Measurements from ENCODE around the gene DOK6. TPM values are rescaled to one million over a fixed set of nuclear protein-coding genes. Genes with fewer than 3 reads are reported as not detected.

Gene DOK6
- total RNA-seq, 1 experiment from 2014 or later, result 11.2 TPM

DNA sequence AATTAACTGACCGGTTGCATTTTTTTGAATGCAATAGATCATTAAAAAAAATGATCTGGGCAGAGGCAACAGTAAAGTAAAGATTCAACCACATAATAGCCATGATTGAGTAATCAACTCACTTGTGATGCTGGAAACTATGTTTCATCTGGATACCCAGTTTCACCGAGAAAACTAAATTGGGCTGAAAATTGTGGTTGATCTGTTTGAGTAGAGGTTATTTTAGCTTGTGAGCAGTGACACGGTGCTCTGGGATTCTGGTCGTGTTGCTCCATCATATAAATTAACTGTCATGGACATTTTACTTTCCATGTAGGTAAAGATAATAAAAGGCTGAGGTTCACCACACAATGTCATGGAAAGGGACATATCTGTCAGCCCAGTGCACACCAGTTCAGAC, 488.3 kb downstream of the DOK6 start:
- no peak overlapping the region for H3K4me3 ChIP-seq
- H3K9me3 ChIP-seq, result peaks cover 2% of the 10 kb centered on the region; the same call in 1 of the 2 replicates
- no peaks in the 10 kb centered on the region for H3K27me3 ChIP-seq
- H3K36me3 ChIP-seq, result no peaks in the 10 kb centered on the region
- DNase-seq, result no peak

DNA sequence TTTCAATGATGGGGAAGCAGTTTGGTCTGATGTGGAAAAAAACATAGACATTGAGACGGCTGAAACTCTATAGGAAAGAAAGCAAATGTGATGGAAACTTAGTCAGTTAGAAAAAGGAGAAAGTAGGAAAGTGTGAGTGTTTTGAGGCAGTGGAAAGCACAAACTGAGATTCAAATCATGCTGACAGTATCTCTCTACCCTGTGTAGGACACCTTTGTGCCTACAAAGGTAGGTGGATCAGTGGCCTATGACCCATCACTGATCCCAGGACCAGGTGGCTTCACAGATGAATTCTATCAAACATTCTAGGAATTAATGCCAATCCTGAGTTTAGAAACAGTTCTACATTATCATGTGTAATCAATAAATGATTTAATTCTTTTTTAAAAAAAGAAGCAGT, 489.9 kb downstream of the DOK6 start:
- Histone ChIP-seq H3K36me3 (no peaks in the 10 kb centered on the region), H3K4me3 (no peak overlapping the region), H3K9me3 (peaks cover 2% of the 10 kb centered on the region; the same call in 1 of the 2 replicates), H3K27me3 (no peaks in the 10 kb centered on the region)
- no peak for DNase-seq

GRCh38 chr18:69894467-69894866, 493.8 kb downstream of the DOK6 start:
- peaks cover 2% of the 10 kb centered on the region; the same call in 1 of the 2 replicates for H3K9me3 ChIP-seq
- H3K4me3 ChIP-seq, result no peak overlapping the region
- no peak for DNase-seq
- no peaks in the 10 kb centered on the region for H3K36me3 ChIP-seq
- no peaks in the 10 kb centered on the region for H3K27me3 ChIP-seq

DNA sequence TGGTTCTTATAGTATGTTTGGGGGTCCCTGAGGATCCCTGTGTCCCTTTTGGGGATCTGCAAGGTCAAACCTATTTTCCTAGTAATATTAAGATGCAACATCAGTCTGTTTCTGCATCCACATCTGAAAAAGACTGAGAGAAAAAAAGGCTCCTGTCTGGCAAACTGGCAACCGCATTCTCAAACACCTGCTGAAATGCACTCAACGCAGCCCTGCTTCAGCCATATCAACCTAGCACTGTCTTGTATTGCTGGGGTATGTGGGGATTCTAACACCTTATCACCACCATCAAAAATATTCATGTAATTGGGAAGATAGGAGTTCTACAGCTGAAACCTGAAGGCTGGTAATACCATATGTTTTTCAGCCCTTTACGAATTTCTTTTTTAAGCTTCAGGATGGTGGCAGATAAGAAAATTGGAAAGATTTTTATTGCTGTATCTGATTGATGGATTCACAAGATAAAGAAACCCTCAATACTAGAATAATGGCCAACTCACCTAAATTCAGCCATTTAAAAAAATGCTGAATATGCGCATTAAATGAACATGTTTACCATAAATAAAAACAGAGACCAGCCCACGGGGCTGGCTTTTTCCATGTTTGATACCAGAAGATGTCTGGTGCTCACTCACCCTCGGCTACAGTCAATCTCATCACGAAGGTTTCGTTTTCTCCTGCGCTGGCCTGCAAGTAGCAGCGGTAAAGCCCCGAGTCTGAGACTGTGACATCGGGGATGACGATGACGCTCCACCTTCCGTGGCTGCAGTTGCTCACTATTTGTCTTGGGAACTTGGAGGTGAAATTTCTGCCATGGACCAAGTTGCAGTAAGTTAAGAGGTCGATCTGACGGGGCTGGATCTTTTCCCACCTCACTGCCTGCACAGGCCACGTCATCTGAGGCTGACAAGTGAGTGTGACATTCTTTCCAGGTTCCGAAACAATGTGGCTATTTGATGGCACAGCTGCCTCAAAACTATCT, 494.7 kb downstream of the DOK6 start:
- H3K36me3 ChIP-seq, result no peaks in the 10 kb centered on the region
- no peak for DNase-seq
- no peaks in the 10 kb centered on the region for H3K27me3 ChIP-seq
- peaks cover 2% of the 10 kb centered on the region; the same call in 1 of the 2 replicates for H3K9me3 ChIP-seq
- no peak overlapping the region for H3K4me3 ChIP-seq

- H3K27me3 ChIP-seq, result no peaks in the 10 kb centered on the region
- DNase-seq, result no peak
- H3K36me3 ChIP-seq, result no peaks in the 10 kb centered on the region
- no peaks in the 10 kb centered on the region for H3K9me3 ChIP-seq
- no peak overlapping the region for H3K4me3 ChIP-seq
Measured at GRCh38 chr18:69897397-69898108, 496.9 kb downstream of the DOK6 start.

DNA sequence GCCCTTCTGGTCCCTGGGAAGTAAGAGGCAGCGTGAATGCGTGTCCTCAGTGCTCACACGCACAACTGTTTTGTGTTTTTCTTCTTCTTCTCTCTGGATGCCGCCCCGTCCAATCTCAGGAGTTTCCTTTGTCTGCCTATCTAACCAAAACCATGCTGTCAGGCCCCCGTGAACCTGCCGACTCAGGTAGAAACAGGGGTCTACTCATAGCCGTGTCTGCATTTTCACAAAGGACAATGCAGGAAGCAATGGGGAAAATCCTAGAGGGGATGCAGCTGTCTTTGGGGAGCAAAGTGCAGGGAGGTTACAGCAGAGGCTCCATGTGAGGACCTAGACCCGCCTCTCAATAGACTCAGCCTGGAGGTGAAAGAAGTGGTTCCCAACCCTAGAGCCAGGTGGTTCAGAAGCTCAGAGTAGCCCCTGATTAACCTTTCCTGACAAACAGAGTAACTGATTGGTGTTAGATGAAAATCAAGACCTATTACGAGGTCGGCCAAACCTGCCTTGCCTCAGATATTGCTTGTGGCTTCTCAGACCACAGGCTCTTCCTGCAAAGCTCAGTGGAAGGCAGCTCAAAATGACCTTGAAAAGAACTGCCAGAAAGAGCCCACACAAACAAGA, 497.7 kb downstream of the DOK6 start:
- H3K27me3 ChIP-seq, result no peaks in the 10 kb centered on the region
- H3K9me3 ChIP-seq, result no peaks in the 10 kb centered on the region
- H3K4me3 ChIP-seq, result no peak overlapping the region
- H3K36me3 ChIP-seq, result no peaks in the 10 kb centered on the region
- no peak for DNase-seq
